Psoas muscle (tissue), 8 donors: ENCODE results near the gene KIF19. TPM values are rescaled to one million over a fixed set of nuclear protein-coding genes. Genes with fewer than 3 reads are reported as not detected.

Source experiments
- ATAC-seq, 4 donors: fragments of 200-7000 bp; cut with Tn5 transposase; one replicate each; pipeline ENCODE4 v1.9.1; 2020; ENCODE audit warnings: moderate library complexity in 3 of 4, mild to moderate bottlenecking in 2 of 4
- DNase-seq, 2 donors: peaks; one replicate each; pipeline ENCODE4 v3.0.0-alpha.2; 2020
- H3K27ac ChIP-seq: fragments of 200-600 bp; one replicate; pipeline ENCODE4 v1.8.0; 2022
- H3K27me3 ChIP-seq, 3 donors: fragments of 200-600 bp in 1 of 3; one replicate each; pipeline versions ENCODE4 v1.6.1 to v1.8.0; 2013 to 2022; ENCODE audit warnings: low read length in 2 of 3, mild to moderate bottlenecking in 2 of 3, moderate library complexity in 1 of 3; ENCODE audit not compliant: insufficient read depth in 3 of 3
- H3K36me3 ChIP-seq, 2 donors: fragments of 200-600 bp in 1 of 2; one replicate each; pipeline versions ENCODE4 v1.6.1 to v1.8.0; 2013 to 2022; ENCODE audit warnings: low read depth in 1 of 2, mild to moderate bottlenecking in 1 of 2, moderate library complexity in 1 of 2; ENCODE audit not compliant: insufficient read depth in 1 of 2
- H3K4me1 ChIP-seq: fragments of 200-600 bp; one replicate; pipeline ENCODE4 v1.8.0; 2022
- H3K4me3 ChIP-seq: fragments of 200-600 bp; one replicate; pipeline ENCODE4 v1.8.0; 2022; ENCODE audit warnings: mild to moderate bottlenecking
- H3K9me3 ChIP-seq: fragments of 200-600 bp; one replicate; pipeline ENCODE4 v1.8.0; 2022
- CTCF ChIP-seq: fragments of 200-600 bp; IDR thresholded peaks from one replicate; pipeline ENCODE4 v1.8.0; 2022; ENCODE audit warnings: antibody characterized with exemption
- WGBS, 3 donors: extraction: QIAGEN DNeasy Blood & Tissue Kit; methylation state at CpG; one replicate each; pipeline versions ENCODE4 v1.1.6 to v1.1.7; 2013; 5-methylcytosine and 5-hydroxymethylcytosine counted together
- intact Hi-C, 2 donors: fragments of 100-400 bp; cut with DNase I; formaldehyde crosslinking; loops; one replicate each; pipeline versions ENCODE4 v1.11.0 to v1.14.2; 2022
- polyA plus RNA-seq, 3 donors: library from polyadenylated mRNA; stranded (reverse); fragments of 200-250 nt; gene quantifications; one replicate each; pipeline ENCODE4 v1.2.3, GENCODE V29; 2013
- total RNA-seq, 4 donors: library from RNA; stranded (reverse); fragmentation: NEBNext Ultra II Directional in 2 of 4; extraction: Animal tissue kit (Norgen Biotek cat#: 25700) in 2 of 4; gene quantifications; one replicate each; pipeline versions ENCODE4 v1.2.1 to v1.2.4, GENCODE V29; 2021 to 2023
- donor health status: healthy with polysubstance abuse.
- donor health status: DM: no; HTN: no; CAD: no; lungs with moderate emphysema.
- donor health status: Bipolar disorder and iron deficiency.
- donor health status: healthy.
- donor health status: DM: yes; HTN: yes; CAD: no.
- donor health status: DM: no; HTN: no; CAD: no.
- donor health status: DM: no; HTN: no; CAD: no.
- donor health status: DM: yes; HTN: yes; CAD: no.

Gene KIF19
- total and polyA plus RNA-seq, 7 donors, result 0.13 to 0.44 (median 0.27) TPM

GRCh38 chr17:74334393-74335039, 8.5 kb downstream of the KIF19 start:
- DNase-seq (no peak), ATAC-seq (no peak)
- Histone ChIP-seq H3K4me3 (no peak overlapping the region), H3K27ac (no peak overlapping the region), H3K36me3 (no peaks in the 10 kb centered on the region), H3K9me3 (no peaks in the 10 kb centered on the region), H3K27me3 (peaks cover 0 to 13% (median 4%) of the 10 kb centered on the region in 3 donors), H3K4me1 (no peaks in the 10 kb centered on the region)
- intact Hi-C loops, result no loop called here
- 87 to 95% (median 88%) methylated on average over 2 of the region's 2 CpGs for WGBS, 3 donors
- no peak for TF ChIP-seq CTCF

GRCh38 chr17:74335529-74336062, 9.6 kb downstream of the KIF19 start:
- Histone ChIP-seq H3K4me1 (no peaks in the 10 kb centered on the region), H3K9me3 (no peaks in the 10 kb centered on the region), H3K36me3 (no peaks in the 10 kb centered on the region), H3K27me3 (peaks cover 0 to 13% (median 4%) of the 10 kb centered on the region in 3 donors), H3K4me3 (no peak overlapping the region), H3K27ac (no peak overlapping the region)
- intact Hi-C loops, result no loop called here
- 77 to 85% (median 82%) methylated on average over 5 of the region's 5 CpGs for WGBS, 3 donors
- DNase-seq (no peak), ATAC-seq (no peak)
- TF ChIP-seq CTCF, result no peak

GRCh38 chr17:74336307-74336706, 10.3 kb downstream of the KIF19 start:
- Histone ChIP-seq H3K9me3 (no peaks in the 10 kb centered on the region), H3K27ac (no peak overlapping the region), H3K36me3 (no peaks in the 10 kb centered on the region), H3K4me1 (no peaks in the 10 kb centered on the region), H3K27me3 (peaks cover 0 to 13% (median 4%) of the 10 kb centered on the region in 3 donors), H3K4me3 (no peak overlapping the region)
- TF ChIP-seq CTCF, result no peak
- no peak for DNase-seq
- intact Hi-C loops, result no loop called here
- no peak for ATAC-seq
- WGBS, 3 donors, result 71 to 76% (median 74%) methylated on average over 7 of the region's 7 CpGs

- H3K4me3 ChIP-seq, result no peak overlapping the region
- WGBS, 3 donors, result 27 to 42% (median 31%) methylated on average over 12 of the region's 12 CpGs
- ATAC-seq (no peak), DNase-seq (no peak)
- intact Hi-C loops, result no loop called here
- H3K9me3 ChIP-seq, result no peaks in the 10 kb centered on the region
- no peak overlapping the region for H3K27ac ChIP-seq
- no peaks in the 10 kb centered on the region for H3K36me3 ChIP-seq
- H3K4me1 ChIP-seq, result no peaks in the 10 kb centered on the region
- TF ChIP-seq CTCF, result no peak
- peaks cover 0 to 13% (median 4%) of the 10 kb centered on the region in 3 donors for H3K27me3 ChIP-seq
Observed at GRCh38 chr17:74337834-74338500, 11.9 kb downstream of the KIF19 start.
